Stromal cell of bone marrow (primary cell): Measurements from ENCODE around the gene UFSP1.
"Not testable (repeated sequence)": the region's sequence is repeated elsewhere in the genome, so short reads cannot be mapped to it uniquely, and the experiment has no call there.

ENCODE experiments used
- DNase-seq: peaks from one replicate; pipeline ENCODE4 v3.0.0-alpha.2; 2012; ENCODE audit warnings: low read depth

UFSP1 gene

DNA sequence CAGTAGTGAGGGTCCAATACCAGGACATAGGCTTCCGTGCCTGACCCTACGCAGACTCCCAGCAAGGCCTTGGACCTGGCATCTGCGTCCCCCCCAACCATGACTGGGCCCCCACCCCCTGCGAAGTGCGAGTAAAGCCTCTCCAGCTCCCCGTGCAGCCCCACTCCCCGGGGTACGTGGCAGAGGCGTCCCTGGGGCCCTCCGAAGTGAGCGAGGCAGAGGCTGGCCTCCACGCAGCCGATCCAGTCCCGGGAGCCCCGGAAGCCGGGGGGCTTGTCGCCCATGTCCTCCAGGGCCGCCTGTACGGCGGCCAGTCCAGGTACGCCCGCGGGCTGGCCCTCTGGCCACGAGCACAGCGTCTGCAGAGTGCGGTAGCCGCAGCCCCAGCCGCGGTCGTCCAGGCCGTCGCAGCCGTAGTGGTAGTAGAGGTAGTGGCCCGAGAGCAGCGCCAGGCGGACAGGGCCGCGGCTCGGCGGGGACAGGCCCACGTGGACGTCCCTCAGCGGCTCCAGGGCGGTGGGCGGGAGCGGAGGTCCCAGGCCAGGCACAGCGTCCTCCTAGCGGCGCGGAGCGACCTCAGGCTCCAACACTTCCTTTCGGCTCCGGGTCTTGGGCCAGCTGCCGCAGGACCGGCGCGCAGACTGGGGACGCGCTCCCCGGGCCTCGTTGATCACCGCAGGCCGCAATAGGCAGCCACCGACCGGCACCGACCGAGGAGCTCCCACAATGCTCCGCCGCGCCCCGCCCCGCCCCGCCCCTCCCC is at the start of gene UFSP1:
Gene UFSP1, minus strand, starts transcription at position 728 of the 763 bp plus-strand sequence. Its CDS starts 444 bp downstream, at position 284.
- no peak for DNase-seq

DNA sequence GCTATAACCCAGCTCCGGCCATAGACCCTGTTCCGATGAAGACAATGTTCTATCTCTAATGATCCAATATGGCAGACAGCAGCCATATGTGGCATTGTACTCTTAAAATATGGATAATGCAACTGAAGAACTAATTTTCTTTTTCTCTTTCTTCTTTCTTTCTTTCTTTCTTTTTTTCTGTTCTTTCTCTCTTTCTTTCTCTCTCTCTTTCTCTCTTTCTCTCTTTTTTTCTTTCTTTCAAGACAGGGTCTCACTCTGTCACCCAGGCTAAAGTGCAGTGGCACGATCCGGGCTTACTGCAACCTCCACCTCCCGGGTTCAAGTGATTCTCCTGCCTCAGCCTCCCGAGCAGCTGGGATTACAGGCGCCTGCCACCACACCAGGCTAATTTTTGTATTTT is 46.7 kb upstream of the UFSP1 start:
- DNase-seq = not testable (repeated sequence)

- DNase-seq = not testable (repeated sequence)
Observed at GRCh38 chr7:100935381-100935780, 45.9 kb upstream of the UFSP1 start.

DNA sequence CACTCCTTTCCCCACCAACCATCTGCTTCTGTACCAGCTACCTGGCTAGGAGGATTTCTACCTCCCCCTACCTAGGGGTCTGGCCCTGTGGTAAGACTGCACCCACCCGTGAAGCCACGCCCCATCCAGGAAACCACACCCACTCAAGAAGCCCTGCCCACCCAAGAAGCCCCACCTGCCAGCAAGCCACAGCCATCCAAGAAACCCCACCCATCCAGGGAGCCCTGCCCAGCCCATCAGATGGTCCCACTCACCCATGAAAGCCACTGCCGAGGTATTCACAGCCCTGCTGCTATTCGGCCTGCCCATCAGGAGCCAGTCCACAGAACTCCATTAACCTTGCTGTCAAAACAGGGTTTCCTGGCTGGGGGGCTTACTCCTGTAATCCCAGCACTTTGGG is 44.2 kb upstream of the UFSP1 start:
- DNase-seq = no peak

- DNase-seq = no peak
Observed at GRCh38 chr7:100929808-100930174, 40.3 kb upstream of the UFSP1 start.

DNA sequence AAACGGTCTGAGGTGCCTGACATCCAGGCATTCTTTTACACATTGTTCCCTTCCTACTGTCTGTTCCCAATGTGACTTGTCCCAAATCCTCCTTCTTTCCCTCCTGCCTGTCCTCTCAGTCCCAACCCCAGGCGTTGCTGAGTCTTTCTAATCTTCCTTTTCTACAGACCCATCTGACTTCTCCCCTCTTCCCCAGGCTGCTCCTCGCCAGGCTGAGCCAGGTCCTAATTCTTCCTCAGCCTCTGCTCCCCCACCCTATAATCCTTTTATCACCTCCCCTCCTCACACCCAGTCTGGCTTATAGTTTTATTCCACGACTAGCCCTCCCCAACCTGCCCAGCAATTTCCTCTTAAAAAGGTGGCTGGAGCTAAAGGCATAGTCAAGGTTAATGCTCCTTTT is 34.1 kb upstream of the UFSP1 start:
- not testable (repeated sequence) for DNase-seq

- no peak for DNase-seq
Observed at GRCh38 chr7:100921039-100921438, 31.5 kb upstream of the UFSP1 start.

DNA sequence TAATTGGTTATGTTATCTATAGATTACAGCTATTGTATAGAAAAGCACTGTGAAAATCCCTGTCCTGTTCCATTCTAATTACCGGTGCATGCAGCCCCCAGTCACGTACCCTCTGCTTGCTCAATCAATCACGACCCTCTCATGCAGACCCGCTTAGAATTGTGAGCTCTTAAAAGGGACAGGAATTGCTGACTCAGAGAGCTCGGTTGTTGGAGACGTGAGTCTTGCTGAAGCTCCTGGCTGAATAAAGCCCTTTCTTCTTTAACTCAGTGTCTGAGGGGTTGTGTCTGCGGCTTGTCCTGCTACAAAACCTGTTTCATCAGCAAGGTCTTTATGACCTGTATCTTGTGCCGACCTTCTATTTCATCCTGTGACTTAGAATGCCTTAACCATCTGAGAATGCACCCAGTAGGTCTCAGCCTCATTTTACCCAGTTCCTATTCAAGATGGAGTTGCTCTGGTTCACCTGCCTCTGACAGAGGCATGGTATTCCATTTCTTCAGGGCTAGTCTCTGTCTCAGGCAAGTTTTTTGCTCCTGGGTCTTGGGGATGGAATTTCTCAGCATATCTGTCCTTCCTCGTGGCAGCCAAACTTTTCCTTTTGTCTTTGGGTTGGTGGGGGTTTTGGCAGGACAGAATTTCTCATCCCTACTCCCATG is 30.4 kb upstream of the UFSP1 start:
- not testable (repeated sequence) for DNase-seq

GRCh38 chr7:100919335-100919734 is 29.8 kb upstream of the UFSP1 start:
- not testable (repeated sequence) for DNase-seq

GRCh38 chr7:100914879-100915447 is 25.4 kb upstream of the UFSP1 start:
- no peak for DNase-seq

DNA sequence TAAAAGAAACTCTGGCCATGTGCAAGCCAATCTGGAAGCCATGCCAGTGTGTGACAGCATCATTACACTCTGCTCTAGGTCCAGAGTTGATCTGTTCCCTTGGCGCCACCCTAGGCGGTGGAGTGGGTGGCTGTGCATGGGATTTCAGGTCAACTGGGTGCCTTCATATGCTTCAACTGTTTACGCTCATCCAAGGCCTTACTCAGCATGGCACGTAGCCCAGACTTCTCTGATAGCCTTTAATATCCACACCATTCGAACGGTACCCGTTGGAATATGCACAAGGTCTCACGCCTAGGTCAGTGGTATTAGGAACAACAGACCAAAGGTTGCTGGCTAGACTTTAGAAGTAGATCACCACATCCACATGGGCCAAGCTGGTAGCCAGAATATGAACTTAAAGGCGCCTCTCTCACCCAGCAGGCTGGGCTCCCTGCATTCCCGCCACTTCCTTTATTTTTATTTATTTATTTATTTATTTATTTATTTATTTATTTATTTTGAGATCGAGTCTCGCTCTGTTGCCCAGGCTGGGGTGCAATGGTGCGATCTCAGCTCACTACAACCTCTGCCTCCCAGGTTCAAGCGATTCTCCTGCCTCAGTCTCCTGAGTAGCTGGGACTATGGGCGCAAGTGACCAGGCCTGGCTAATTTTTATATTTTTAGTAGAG is 24.8 kb upstream of the UFSP1 start:
- DNase-seq = no peak

DNA sequence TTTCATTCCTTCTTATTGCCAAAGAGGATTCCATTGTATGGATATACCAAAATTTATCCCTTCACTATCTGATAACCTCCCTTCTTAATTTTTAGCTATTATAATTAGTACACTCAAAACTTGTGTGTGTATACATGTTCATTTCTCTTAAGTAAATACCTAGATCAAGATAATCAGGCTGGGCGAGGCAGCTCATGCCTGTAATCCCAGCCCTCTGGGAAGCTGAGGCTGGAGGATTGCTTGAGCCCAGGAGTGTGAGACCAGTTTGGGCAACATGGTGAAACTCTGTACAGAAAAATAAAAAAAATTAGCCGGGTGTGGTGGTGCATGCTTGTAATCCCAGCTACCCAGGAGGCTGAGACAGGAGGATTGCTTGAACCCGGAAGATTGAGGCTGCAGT is 22.0 kb upstream of the UFSP1 start:
- no peak for DNase-seq

DNA sequence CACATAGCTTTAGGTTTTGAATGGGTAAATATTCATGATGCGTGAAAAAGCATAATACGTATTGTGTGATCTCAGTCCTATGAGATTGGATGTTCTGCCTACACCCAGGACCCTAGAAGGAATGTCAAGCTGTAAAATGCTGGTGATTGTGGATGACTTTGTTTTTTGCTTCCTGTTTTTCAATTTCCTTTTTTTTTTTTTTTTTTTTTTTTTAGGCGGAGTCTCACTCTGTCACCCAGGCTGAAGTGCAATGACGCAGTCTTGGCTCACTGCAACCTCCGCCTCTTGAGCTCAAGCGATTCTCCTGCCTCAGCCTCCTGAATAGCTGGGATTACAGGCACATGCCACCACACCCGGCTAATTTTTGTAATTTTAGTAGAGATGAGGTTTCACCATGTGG is 20.9 kb upstream of the UFSP1 start:
- DNase-seq = not testable (repeated sequence)

- no peak for DNase-seq
Observed at GRCh38 chr7:100908512-100908911, 19.0 kb upstream of the UFSP1 start.

DNA sequence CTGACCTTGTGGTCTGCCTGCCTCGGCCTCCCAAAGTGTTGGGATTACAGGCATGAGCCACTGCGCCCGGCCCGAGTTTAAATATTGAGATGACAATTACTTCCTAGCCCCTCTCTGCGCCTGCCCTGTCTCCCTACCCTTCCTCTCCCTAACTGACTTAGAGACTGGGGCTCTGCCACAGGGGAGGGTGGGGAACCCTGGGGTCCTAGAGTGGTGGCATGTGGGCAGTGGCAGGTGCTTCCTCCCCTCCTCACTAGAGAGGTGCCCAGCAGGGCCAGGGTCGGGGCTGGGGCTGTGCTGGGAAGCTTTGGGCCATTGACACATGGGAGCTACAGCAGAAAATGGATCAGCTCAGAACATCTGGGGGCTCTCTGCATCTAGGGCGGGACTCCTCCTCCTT is 13.1 kb upstream of the UFSP1 start:
- no peak for DNase-seq

DNA sequence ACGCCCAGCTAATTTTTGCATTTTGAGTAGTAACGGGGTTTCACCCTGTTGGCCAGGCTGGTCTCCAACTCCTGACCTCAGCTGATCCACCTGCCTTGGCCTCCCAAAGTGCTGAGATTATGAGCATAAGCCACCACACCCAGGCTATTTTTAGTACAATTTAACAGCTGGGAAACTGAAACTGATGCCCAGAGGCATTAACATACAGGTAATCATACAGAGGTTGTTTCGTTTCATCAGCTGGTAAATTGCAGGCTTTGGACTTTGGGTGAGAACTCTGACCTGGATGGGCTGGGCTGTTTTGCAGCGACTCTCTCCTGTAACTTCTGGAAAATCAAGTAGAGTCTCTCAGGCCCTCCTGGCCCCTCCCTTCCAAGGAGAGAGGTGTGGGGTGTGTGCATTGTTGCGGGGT is 12.4 kb upstream of the UFSP1 start:
- DNase-seq = no peak

DNA sequence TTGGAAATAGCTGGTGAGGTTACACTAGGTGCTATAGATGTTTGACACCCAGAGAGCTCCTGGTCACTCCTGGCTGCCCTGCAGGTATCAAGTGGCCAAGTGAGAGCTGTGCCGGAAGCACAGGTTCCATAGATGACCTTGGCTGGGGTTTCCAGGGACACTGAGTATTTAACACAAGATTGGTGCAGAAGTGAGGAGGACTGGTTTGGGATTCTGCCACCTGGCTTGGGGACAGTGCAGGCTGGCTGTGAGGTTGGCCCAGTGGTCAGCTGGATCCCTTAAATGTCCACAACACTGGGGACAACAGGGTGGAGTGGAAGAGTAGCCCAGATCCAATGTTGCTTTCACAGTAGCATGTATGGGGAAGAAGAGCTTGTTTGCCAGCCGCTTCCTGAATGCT is 11.5 kb upstream of the UFSP1 start:
- DNase-seq = no peak

GRCh38 chr7:100899432-100899831 is 9.9 kb upstream of the UFSP1 start:
- no peak for DNase-seq

- DNase-seq = no peak
Observed at GRCh38 chr7:100897772-100898454, 8.4 kb upstream of the UFSP1 start.

DNA sequence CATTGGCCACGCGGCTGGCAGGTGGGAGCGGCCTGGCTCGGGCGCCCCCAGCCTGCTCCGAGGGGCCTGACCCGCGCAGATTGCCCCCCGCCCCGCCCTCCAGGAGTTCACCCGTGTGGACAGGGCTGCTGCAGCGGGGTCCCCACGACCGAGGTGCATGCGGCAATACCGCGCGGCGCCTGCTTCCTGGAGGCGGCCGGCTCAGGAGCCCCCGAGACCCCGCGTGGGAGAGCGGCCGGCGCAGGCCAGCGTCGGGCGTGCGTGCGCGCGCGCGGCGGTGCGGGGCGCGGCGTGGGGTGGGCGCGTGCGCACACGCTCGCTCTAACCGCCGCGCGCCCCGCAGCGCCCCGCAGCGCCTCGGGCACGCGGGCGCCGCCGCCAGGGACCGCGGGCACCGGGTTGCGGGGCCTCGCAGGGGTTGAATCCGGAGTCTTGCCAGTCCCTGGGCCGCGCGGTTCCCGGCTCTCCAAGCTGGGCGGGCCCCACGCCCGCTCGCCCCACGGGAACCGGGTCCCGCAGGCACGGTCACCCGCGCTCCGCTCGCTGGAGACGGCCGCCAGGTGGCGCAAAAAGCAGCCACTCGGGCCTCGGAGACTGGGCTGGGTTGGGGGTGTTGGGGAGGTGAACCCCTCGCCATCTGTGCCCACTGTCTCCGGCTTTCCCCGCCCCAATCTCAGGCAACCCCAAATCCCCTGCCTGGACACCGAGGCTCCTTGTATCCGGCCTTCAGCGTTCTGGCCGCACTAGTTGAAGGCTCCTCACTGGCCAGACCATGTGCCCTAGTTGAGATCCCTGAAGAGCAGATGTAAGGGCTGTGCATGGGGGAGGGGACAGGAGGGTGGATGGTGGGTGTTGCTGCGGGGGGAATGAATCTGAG is 7.5 kb upstream of the UFSP1 start:
- no peak for DNase-seq
